CD4-positive, alpha-beta T cell treated with Interleukin-12 subunit alpha and Interleukin-12 subunit beta, for 1 hour (primary cell): Measurements from ENCODE around the gene MUC20.
"Not testable (repeated sequence)": the region's sequence is repeated elsewhere in the genome, so short reads cannot be mapped to it uniquely, and the experiment has no call there.

ENCODE experiments used
- DNase-seq: peaks from one replicate; pipeline ENCODE4 v3.0.0-alpha.2; 2020

The MUC20 gene

DNA sequence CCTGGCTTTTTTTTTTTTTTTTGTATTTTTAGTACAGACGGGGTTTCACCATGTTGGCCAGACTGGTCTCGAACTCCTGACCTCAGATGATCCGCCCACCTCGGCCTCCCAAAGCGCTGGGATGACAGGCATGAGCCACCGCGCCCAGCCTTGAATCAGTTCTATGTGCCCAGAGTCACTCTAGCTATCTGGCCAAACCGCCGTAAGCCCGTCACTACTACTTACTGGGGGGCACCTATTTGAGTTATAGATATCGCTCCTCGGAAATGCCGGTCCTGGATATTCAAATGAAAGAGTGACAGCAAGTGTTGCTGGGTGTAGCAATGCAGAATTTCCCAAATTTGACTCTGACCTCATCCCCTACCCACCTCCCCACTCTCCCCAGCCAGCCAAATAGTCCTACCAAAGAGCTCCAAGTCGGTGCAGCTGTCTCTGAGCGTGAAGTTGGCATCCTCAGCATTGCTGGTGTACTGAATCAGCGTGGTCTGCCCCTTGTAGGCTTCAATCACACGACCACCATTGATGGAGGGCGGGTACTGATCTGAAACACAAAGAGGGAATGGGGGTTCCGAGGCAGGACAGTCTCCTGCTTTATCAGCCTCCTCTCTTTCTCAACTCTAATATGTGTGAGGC is 38.1 kb downstream of the MUC20 start:
- DNase-seq: no peak

DNA sequence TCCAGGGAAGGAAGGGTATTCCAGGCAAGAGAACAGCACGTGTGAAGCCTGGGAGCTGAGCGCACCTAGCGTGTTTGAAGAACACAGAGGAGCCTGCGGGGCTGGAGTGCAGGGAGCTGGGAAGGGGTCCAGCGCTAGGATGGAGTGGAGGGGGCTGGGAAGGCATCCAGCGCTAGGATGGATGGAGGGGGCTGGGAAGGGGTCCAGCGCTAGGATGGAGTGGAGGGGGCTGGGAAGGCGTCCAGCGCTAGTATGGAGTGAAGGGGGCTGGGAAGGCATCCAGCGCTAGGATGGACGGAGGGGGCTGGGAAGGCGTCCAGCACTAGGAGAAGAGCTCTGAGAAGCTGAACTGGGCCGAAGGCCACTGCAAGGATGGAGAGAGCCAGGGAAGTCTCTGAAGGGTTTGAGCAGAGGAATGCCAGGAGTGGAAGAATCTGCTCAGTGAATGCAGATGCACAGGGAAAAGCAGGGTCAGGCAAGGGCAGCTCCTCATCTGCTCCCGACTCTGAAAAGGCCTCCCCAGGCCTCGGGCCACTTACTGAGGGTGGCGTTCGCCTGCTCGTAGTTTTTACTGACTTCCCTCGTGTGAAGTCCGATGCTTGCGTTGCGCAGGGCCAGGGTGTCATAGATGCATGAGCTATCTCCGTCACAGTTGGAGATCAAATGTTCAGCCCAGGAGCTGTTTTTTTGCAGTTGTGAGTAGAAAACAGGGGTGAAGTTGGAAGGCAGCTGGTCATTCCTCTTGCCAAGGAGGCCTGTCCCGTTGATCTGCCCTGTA is 39.8 kb downstream of the MUC20 start:
- no peak for DNase-seq

DNA sequence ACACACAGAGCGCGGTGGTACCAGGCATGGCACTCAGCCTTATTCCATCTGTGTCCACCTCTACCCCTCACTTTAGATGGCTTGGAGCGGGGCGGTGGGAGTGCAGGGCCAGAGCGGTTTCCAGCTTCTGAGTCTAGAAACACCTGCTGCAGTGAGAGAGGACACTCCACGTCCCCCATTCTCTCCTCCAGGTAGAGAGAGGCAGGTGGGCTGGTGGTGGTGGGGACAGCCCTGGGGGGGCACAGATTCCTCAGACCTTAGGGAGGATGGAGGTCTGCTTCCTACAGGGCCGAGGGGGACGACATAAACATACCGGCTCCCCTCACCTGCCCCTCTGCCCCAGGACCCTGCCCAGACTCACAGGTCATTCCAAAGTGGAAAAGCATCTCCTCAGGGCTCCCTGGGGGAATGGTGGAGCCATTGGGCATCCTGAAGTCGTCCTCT is 40.4 kb downstream of the MUC20 start:
- no peak for DNase-seq

DNA sequence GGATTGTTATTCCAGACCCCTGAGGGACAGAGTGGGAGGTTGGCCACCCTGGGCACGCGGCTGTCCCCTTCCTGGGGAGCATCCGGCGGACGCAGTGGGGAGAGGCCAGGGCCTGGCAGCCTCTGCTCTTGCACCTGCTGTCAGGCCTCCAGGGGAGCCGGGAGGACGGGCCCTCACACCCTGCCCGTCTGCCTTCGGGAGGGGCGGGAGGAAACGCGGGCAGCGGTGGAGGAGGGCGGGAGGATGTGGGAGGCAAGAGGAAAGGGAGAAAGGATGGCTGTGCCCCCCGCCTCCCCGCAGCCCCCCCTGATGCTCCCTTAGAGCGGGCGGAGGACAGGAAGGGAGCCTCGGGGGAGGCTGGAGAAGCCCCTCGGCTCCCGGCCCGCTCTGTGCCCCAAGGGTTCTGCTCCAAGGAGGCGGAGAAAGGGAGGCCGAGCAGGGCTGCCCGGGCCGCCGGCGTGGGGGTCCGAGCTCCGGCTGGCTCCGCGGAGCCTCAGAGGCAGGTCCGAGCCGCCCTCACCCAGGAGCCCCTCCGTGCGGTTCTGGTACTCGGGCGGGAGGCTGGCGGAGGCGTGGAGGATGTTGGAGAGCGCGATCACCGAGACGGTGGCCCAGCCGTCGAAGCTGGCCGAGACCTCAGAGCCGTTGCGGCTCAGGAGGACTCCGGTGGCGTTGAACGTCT is 40.9 kb downstream of the MUC20 start:
- DNase-seq: no peak

DNA sequence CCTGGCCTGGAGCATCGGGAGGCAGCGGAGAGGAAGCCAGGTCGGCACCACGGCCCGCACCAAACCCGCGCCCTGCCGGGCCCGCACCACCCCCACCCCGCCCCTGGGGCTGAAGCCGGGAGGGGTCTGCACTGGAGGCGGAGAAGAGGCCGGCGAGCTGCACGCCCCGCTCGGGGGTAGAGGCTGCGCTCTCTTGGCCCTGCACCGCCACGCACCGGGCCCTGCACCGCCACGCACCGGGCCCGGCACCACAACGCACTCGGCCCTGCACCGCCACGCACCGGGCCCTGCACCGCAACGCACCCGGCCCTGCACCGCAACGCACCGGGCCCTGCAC is 41.4 kb downstream of the MUC20 start:
- DNase-seq: no peak

DNA sequence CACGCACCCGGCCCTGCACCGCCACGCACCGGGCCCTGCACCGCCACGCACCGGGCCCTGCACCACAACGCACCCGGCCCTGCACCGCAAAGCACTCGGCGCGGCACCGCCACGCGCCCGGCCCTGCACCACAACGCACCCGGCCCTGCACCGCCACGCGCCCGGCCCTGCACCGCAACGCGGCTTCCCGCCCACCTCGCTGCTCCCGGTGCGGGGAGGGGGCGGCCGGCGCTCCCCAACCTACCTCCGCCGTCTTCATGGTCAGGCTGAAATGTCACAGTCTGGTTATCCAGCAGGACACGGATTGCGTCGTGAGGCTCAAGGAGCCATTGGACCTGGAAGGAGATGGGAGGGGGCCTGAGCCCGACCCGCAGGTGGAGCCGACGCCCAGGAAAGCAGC is 41.8 kb downstream of the MUC20 start:
- DNase-seq: no peak

DNA sequence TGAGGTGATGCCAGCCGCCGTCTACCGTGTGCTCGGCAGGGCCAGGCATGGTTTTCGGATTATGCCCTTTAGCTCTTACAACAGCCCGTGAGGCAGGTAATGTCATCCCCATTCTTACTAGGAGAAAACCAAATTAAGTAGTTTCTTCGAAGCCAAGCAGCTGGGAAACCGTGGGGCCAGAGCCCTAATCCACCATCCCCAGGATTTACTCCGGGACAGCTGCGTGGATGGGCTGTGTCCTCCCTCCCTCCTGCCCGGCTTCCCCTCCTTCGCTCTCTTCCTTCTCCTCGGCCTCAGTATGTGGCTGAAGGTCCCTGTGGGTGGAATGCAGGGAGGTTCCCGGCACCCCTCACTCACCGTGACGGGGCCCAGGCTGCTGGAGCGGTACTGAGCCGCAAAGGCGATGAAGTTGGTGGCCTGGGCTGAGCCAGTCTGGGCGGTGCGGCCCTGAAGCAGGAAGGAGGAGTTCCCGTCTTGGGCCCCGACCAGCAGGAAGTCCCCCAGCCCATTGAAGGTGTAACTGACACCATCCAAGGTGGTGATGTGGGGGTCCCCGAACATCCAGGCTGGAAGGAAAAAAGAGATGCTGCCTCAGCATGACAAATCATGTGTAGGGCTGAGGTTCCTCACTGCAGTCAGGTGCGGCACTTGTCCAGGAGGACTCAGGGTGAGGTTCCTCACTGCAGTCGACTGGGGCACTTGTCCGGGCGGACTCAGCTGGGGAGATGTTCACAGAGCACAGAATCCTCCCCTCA is 42.5 kb downstream of the MUC20 start:
- no peak for DNase-seq

DNA sequence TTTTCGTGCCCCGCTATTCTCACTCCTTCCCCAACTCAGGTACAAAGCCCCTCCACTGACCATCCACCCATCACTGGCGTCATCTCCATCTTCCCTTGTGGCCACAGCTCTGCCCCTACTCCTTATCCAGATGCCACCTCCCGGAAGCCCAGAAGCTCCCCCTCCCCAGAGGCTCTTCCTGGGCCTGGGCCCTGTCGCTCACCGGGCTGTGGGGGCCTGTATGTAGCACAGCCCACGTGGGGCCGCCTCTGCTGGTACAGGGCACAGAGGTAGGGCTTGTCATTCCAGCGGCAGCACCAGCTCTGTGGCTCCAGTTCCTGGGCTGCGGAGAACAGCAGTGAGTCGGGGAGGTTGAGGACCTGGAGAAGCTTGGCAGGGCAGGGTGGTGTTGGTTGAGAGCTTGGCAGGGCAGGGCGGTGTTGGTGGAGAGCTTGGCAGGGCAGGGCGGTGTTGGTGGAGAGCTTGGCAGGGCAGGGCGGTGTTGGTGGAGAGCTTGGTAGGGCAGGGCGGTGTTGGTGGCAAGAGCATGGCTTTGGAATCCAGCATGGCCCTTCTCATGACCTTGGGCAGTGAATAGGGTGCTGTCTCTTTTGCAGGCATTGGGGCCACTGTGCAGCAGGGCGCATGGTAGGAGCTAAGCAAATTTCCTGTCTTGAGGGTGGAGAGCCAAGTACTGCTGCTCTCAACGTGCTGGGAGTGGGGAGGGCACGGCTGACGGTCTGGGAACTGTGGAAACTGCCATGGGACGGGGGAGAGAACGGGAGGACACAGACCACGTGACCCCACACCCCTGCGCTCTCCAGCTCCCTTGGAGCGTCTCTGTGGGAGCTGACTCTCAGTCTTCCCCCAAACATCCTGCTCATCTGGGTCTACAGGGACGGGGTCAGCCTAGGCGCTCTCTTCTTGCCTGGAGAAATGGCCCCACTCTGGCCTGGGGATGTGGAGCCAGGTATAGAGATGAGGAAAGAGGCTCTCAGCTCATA is 43.4 kb downstream of the MUC20 start:
- DNase-seq: no peak

DNA sequence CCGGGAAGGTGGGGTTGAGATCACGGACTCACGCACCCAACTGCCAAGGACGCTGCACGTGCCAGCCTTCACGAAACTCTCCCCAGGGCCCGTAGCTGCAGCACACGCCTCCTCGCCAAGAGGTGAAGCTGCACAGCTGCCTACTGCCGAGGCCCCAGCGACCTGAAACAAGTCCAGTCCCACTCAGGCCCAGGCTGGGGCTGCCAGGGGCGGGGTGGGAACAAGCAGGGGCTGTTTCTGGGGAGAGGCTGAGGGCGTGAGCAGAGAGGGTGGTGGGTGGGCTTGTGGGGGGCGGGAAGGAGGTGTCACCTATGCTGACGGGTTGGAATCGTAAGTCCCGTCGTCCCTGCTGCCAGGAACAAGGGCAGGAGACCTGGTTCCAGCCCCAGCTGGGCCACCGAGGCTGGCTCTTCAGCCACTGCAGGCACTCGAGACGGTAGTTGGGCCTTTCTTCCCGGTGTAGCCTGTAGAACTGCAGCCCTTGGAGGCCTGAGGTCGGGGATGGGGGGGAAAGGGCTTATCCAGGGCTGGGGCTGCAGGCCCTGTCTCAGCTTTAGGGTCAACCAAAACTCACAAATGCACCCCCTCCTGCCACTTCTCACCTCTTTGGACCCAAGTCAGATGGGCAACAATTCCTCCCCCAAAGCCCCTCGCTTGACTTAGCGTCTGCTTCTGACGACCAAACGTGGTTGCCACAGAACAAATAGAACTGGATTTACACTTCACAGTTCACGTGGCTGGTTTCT is 44.4 kb downstream of the MUC20 start:
- no peak for DNase-seq

DNA sequence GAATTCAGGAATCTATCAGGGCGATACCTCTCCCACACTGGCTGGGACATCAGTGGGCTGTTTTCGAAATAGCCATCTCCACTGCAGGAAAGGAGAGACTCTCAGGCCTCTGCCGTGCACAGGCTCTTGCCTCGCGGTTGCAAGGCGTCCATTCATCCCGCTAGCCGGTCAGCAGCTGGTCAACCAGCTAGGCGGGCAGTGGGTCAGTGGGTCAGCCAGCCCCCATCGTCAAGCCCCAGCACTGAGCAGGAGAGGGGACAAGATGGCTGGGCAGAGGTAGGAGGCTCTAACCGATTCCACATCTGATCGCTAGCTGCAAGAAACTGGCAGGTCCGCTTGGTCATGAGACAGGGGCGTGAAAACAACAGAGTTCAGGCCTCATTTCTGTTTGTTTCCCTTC is 45.9 kb downstream of the MUC20 start:
- no peak for DNase-seq

DNA sequence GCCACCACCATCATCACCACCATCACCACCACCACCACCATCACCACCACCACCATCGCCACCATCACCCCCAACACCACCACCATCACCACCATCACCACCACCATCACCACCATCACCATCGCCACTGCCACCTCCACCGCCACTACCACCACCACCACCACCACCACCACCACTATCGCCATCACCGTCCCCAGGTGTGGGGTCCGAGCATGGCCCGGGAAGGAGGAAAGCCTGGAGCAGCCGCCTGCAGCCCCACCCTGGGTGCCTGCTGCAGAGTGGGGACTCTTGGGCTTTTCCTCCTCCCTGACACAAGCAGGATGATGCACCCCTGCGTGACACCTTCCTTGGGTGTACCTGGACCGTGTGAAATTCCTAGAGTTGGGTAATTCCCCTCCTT is 47.0 kb downstream of the MUC20 start:
- DNase-seq: no peak

DNA sequence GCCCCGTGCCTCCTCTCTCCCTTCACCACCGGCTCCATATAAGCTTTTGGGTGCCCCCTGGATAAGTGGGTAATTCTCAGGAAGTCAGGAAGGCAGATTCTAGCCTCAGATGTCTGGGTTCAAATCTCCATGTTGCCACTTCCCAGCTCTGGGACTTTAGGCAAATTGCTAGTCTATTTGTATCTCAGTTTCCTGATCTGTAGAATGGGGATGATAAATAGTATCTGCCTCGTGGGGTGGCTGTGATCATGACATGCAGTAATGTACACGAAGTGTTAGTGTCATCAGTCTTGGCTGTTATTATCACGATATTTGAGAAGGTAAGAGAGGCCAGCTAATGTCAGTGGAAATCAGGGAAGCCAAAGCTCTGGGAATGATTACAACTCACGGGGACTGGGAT is 47.6 kb downstream of the MUC20 start:
- no peak for DNase-seq

DNA sequence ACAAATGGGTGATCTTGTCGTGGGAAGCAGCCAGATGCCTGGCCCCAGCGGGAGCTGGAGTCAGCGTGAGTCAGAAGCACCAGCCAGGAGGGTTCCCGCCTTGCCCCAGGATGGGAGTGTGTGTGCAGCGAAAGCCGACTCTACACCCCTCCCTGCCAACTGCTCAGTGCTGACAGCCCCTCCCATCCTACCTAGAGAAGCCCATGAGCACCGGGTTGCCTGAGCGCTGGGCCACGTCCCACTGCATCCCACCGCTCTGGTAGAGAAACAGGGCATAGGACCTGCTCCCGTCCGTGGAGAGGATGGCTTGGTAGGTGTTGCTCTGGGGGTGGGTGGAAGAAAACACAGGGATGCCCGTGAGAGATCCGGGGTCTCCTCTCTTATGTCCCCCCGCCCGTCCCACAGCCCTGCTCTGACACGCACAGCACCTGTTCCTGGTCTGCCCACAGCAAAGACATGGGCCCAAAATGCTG is 48.1 kb downstream of the MUC20 start:
- no peak for DNase-seq

DNA sequence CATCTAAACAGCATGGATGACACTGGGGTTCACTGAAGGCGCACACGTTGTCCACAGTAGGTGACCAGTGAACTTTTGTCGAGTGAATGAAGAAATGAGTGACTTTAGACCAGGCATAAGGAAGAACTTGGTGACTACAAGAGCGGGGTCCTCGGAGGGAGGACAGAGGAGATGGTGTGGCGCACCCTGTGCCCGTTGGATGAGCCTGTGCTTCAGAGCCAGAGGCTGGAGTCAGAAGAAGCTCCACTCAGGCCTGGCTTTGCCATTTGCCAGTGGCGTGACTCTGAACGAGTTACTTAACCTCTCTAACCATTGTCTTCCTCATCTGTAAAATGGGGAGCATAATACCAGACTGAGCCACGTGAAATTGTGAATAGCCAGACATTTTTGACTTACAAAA is 48.8 kb downstream of the MUC20 start:
- no peak for DNase-seq

DNA sequence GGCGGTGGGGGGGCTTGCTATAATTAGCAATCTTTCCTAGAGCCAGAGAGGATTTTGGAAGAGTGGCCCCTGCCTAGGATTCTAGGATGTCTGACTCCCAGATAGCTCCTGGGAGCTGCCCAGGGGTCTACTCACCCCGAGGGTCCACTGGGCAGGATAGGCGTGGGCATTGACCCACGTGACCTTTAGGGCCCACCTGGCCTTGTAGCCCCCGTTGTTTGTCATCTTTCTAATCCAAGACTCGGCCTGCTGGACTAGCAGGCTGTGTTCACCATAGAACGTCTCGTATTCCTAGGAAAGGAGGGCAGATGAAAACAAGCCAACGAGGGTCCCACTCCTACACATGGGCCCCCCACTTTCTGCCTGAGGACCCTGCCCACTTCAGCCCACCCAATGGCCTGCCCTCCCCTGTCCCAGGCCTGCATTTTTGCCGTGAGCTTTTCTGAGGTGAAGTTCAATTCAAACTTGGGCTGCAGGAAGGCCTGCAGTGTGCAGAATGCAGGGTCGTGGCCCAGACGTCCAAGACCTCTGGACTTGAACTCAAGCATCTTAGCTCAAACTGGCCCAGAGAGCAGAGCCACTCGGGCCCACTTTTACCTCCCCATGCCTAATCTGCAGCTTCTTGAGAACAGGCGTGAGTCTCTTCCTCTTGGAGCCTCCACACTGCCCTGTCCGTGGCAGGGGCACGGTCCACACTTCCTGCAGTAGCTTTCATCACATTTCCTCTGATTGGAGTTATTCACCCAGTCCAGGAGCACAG is 49.5 kb downstream of the MUC20 start:
- DNase-seq: no peak

DNA sequence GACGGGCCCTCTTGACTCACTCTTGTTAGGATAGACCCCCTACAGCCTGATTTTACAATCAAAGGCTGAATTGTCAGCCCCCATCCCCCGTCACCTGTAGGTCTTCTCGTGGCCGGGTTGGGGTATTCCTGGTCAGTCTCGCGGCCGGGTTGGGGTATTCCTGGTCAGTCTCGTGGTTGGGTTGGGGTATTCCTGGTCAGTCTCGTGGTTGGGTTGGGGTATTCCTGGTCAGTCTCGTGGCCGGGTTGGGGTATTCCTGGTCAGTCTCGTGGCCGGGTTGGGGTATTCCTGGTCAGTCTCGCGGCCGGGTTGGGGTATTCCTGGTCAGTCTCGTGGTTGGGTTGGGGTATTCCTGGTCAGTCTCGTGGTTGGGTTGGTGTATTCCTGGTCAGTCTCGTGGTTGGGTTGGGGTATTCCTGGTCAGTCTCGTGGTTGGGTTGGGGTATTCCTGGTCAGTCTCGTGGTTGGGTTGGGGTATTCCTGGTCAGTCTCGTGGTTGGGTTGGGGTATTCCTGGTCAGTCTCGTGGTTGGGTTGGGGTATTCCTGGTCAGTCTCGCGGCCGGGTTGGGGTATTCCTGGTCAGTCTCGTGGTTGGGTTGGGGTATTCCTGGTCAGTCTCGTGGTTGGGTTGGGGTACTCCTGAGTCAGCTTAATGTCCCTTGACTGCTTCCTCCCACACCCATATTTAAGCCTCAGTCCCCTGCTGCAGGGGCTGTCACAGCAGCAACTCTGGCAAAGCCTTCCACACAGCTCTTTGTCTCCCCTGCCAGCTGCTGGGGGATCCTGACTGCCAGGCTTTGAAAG is 50.3 kb downstream of the MUC20 start:
- DNase-seq: not testable (repeated sequence)

DNA sequence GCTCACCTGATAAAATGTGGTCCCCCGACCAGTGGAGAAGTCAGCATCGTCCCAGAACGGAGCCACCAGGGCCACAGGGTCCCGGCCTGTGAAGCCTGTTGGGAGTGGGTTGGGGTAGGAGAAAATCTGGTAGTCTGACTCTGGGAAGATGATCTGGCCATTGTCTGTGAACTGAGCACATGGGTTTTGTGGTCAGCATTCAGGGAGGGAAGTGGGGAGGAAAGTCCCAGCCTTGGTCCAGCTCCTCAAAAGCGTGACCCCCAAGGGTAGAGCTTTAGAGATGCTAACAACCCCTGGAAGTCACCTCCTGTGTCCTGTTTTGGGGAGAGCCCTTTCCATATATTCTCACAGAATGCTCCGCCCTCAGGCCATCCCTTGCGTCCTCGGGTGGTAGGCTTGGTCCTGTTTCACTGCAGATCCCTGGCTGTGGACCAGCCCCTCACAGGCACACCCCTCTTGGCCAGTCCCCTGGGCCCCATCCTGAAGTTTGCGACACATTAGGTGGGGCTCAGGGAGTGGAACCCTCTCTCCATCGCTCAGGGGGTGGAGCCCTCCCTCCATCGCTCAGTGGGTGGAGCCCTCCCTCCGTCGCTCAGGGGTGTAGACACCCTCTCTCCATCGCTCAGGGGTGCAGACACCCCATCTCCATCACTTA is 51.0 kb downstream of the MUC20 start:
- no peak for DNase-seq

DNA sequence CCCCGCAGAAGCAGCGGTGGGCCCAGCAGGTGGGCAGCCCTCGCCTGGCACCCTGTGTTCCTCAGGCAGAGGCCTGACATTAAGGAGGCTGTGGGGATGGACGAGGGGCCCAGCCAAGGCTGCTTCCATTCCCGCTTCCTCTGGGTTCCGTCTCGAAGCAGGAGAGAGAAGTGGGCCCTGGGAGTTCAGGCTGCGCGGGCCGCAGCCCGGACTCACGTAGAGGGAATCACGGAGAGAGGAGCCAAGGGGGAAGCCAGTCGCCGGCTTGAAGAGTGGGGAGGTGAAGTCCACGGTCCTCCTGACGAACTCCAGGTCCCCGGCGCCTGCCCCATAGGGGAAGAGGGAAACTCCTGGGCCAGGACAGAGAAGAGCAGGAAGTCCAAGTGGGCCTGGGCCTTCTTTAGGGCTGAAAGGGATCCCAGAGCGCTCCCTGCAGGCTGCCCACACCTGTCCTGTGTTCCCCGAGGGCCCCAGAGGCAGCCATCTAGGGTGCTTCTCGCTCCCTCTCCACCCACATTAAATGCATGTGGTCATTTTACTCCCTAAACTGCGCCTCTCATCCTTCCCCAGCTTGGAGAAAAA is 53.3 kb downstream of the MUC20 start:
- no peak for DNase-seq

DNA sequence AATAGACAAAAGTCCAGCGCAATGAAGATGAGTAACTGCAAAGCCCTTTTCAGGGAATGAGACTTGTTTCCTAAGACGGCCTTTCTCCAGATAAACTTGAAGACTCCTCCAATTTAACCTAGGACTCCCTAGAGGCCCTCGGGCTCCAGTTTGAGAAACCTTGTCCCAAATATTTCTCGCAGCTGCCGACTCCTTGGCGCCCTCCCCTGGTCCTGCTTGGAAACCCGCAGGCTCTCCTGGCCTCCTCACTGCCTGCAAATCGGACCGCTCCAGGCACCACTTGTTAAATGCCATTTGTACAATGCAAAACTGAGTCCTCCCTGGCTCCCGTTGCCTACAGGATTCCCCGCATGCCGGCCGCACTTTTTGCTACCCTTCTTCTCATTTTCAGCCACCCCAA is 54.1 kb downstream of the MUC20 start:
- DNase-seq: no peak
